Medulla oblongata (tissue), 1 donor: ENCODE measurements around the gene PLS3.
"Not testable (repeated sequence)": the region's sequence is repeated elsewhere in the genome, so short reads cannot be mapped to it uniquely, and the experiment has no call there.

ENCODE experiments used
- DNase-seq: peaks from one replicate; pipeline ENCODE4 v3.0.0-alpha.2; 2015; ENCODE audit errors: extremely low spot score

PLS3 gene

GRCh38 chrX:115560978-115561604 is at the start of gene PLS3:
PLS3 (plus strand) TSS chrX:115561174; CDS start chrX:115610251, 49,077 bp downstream.
- peak; percentile 84 for DNase-seq

- no peak for DNase-seq
These were observed 42.9 kb upstream of the PLS3 start for GRCh38 chrX:115518113-115518512.

GRCh38 chrX:115521741-115522140 is 39.2 kb upstream of the PLS3 start:
- DNase-seq = no peak

- DNase-seq = no peak
These were observed 38.0 kb upstream of the PLS3 start for GRCh38 chrX:115522952-115523351.

- DNase-seq = no peak
These were observed 35.5 kb upstream of the PLS3 start for GRCh38 chrX:115525486-115525885.

GRCh38 chrX:115531818-115532403 is 29.1 kb upstream of the PLS3 start:
- DNase-seq = no peak

- no peak for DNase-seq
These were observed 27.5 kb upstream of the PLS3 start for GRCh38 chrX:115533485-115533884.

- DNase-seq = no peak
These were observed 26.6 kb upstream of the PLS3 start for GRCh38 chrX:115534383-115534782.

GRCh38 chrX:115535421-115535820 is 25.6 kb upstream of the PLS3 start:
- DNase-seq = no peak

- no peak for DNase-seq
These were observed 25.1 kb upstream of the PLS3 start for GRCh38 chrX:115535844-115536243.

GRCh38 chrX:115539841-115540240 is 21.1 kb upstream of the PLS3 start:
- DNase-seq = no peak

GRCh38 chrX:115541045-115541444 is 19.9 kb upstream of the PLS3 start:
- not testable (repeated sequence) for DNase-seq

GRCh38 chrX:115547448-115547847 is 13.5 kb upstream of the PLS3 start:
- no peak for DNase-seq

GRCh38 chrX:115549008-115549407 is 12.0 kb upstream of the PLS3 start:
- no peak for DNase-seq

GRCh38 chrX:115553171-115553570 is 7.8 kb upstream of the PLS3 start:
- DNase-seq = no peak

GRCh38 chrX:115559672-115560071 is 1.3 kb upstream of the PLS3 start:
- DNase-seq = no peak

GRCh38 chrX:115560211-115560977 is 580 bp upstream of the PLS3 start:
- DNase-seq = no peak

GRCh38 chrX:115561605-115562479 is 868 bp downstream of the PLS3 start:
- peak; percentile 45 for DNase-seq

- DNase-seq = peak; percentile 19
These were observed 1.5 kb downstream of the PLS3 start for GRCh38 chrX:115562480-115562847.

GRCh38 chrX:115563633-115564162 is 2.7 kb downstream of the PLS3 start:
- DNase-seq = peak; percentile 35

- DNase-seq = peak; percentile 8
These were observed 3.3 kb downstream of the PLS3 start for GRCh38 chrX:115564243-115564642.

GRCh38 chrX:115565888-115566287 is 4.9 kb downstream of the PLS3 start:
- DNase-seq = no peak
